Neutrophil (primary cell): Measurements from ENCODE around the gene DOC2B.

Experiments used
- H3K27ac ChIP-seq: fragments of 200-600 bp; sonication (generic); 2 replicates; pipeline ENCODE4 v1.5.1; 2016; ENCODE audit warnings: mild to moderate bottlenecking, moderate library complexity
- H3K27me3 ChIP-seq: fragments of 200-600 bp; sonication (generic); 2 replicates; pipeline ENCODE4 v1.6.0; 2016; ENCODE audit warnings: mild to moderate bottlenecking
- H3K36me3 ChIP-seq: fragments of 200-600 bp; sonication (generic); 2 replicates; pipeline ENCODE4 v1.5.1; 2017
- H3K4me1 ChIP-seq, 2 experiments: fragments of 200-600 bp in 1 of 2; sonication (generic) in 1 of 2; 1 replicate in 1 of 2; 2 replicates in 1 of 2; pipeline versions ENCODE4 v1.5.1 to v1.6.1; 2013 to 2016; ENCODE audit warnings: low read depth in 1 of 2, low read length in 1 of 2, mild to moderate bottlenecking in 1 of 2, moderate library complexity in 1 of 2; ENCODE audit not compliant: control insufficient read depth in 1 of 2, insufficient read depth in 1 of 2
- H3K4me3 ChIP-seq, 2 experiments: fragments of 200-600 bp in 1 of 2; sonication (generic) in 1 of 2; 1 replicate in 1 of 2; 2 replicates in 1 of 2; pipeline ENCODE4 v1.5.1; 2013 to 2016; ENCODE audit warnings: low read depth in 1 of 2, low read length in 1 of 2, mild to moderate bottlenecking in 1 of 2, moderate library complexity in 1 of 2
- H3K9me3 ChIP-seq: fragments of 200-600 bp; sonication (generic); 2 replicates; pipeline ENCODE4 v1.5.1; 2016
- TF ChIP-seq, protein P1 (sequence below): fragments of 200-600 bp; sonication (generic); IDR thresholded peaks from 2 replicates; pipeline ENCODE4 v1.5.1; 2016; ENCODE audit warnings: antibody characterized with exemption

Gene DOC2B

DNA sequence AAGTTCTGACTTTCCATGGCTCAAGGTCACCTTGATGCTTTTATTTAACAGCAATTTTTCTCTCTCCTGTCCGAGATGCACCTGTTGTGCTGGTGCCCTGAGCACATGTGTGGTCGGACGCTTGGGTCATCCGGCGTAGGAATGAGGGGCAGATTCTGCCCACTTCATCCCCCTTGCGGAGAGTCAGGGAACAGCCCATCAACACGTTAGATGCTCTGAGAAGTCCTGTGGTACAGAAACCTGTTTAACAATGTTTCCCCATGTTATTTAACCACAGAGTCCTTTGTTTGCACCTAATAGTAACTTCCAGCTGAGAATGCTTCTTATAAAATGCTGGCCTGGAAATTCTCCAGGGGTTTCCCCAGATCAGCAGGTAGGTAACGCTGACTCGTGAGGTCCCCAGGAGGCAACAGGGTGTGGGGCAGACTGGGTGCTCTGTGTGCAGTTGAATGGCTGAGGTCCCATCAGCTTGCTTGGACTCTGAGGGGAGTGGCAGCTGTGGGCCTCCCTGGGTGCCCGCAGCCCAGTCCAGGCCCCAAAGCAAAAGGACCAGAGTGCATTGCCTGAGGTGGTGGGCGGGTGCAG, 17.8 kb downstream of the DOC2B start:
- H3K36me3 ChIP-seq: peaks cover 23% of the 10 kb centered on the region
- H3K4me1 ChIP-seq: no peaks in the 10 kb centered on the region
- H3K27me3 ChIP-seq: no peaks in the 10 kb centered on the region
- TF ChIP-seq, protein P1, sequence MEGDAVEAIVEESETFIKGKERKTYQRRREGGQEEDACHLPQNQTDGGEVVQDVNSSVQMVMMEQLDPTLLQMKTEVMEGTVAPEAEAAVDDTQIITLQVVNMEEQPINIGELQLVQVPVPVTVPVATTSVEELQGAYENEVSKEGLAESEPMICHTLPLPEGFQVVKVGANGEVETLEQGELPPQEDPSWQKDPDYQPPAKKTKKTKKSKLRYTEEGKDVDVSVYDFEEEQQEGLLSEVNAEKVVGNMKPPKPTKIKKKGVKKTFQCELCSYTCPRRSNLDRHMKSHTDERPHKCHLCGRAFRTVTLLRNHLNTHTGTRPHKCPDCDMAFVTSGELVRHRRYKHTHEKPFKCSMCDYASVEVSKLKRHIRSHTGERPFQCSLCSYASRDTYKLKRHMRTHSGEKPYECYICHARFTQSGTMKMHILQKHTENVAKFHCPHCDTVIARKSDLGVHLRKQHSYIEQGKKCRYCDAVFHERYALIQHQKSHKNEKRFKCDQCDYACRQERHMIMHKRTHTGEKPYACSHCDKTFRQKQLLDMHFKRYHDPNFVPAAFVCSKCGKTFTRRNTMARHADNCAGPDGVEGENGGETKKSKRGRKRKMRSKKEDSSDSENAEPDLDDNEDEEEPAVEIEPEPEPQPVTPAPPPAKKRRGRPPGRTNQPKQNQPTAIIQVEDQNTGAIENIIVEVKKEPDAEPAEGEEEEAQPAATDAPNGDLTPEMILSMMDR: no peak
- no peaks in the 10 kb centered on the region for H3K9me3 ChIP-seq
- H3K4me3 ChIP-seq: no peak overlapping the region
- H3K27ac ChIP-seq: no peak overlapping the region

DNA sequence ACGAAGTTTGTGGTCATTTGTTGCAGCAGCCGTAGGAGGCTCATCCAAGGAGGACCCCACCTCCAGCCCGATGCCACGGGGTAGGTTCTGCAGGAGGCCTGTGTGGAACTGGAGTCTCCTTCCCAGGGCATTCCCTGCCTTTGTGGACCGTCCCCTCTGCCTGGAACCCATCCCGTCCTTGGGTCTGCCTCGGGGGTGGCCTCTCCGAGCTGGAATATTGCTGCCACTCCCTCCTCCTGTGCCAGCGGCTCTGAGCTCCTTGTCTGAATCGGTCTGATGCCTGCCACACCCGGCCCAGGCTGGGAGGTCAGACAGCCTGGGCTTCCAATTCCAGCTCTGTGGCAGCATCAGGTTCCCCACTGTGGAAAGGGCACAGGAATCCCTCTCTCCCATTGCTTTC, 18.8 kb downstream of the DOC2B start:
- Histone ChIP-seq H3K4me3 (no peak overlapping the region), H3K4me1 (no peaks in the 10 kb centered on the region), H3K36me3 (peaks cover 23% of the 10 kb centered on the region), H3K27ac (no peak overlapping the region), H3K9me3 (no peaks in the 10 kb centered on the region), H3K27me3 (no peaks in the 10 kb centered on the region)
- TF ChIP-seq, protein P1: no peak

DNA sequence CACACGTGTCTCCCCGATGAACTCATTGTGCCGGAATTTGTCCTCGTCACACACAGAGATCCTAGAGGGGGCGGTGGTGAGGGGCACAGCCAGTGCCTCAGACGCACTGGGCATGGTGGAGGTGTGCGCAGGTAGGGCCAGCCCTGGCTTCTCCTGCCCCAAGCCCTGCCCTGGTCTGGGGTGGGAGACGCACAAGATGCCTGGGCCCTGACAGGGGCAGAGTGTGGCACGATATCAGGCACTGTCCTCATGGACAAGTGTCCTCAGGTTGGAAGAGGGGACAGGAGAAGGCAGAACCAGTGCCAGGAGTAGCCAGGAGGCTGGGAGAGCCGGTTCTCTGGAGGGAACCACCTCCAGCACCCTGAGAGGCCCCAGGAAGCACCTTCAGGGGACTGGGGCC, 20.0 kb downstream of the DOC2B start:
- Histone ChIP-seq H3K27ac (no peak overlapping the region), H3K4me1 (no peaks in the 10 kb centered on the region), H3K4me3 (no peak overlapping the region), H3K27me3 (no peaks in the 10 kb centered on the region), H3K36me3 (peaks cover 23% of the 10 kb centered on the region), H3K9me3 (no peaks in the 10 kb centered on the region)
- TF ChIP-seq, protein P1: no peak

DNA sequence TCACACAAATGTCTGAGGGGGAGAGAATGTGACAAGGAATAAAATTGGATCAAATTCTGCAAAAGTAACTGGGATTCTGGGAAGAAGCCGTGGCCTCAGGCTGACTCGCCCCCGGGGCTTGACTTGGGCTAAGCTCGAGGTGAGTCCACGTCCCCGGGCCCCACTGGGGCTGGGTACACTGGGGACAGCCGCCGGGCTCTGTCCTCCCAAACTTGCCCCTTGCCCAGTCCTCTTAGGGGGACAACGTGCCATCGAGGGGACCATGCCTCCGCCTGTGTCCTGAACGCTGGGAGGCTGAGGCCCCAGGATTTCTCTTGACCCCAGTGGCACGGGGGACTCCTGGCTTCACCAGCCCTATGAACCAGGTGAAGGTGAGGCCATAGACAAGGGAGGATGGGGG, 21.1 kb downstream of the DOC2B start:
- H3K4me3 ChIP-seq: no peak overlapping the region
- no peaks in the 10 kb centered on the region for H3K27me3 ChIP-seq
- peaks cover 30% of the 10 kb centered on the region for H3K36me3 ChIP-seq
- H3K27ac ChIP-seq: no peak overlapping the region
- TF ChIP-seq, protein P1: no peak
- no peaks in the 10 kb centered on the region for H3K4me1 ChIP-seq
- H3K9me3 ChIP-seq: no peaks in the 10 kb centered on the region

DNA sequence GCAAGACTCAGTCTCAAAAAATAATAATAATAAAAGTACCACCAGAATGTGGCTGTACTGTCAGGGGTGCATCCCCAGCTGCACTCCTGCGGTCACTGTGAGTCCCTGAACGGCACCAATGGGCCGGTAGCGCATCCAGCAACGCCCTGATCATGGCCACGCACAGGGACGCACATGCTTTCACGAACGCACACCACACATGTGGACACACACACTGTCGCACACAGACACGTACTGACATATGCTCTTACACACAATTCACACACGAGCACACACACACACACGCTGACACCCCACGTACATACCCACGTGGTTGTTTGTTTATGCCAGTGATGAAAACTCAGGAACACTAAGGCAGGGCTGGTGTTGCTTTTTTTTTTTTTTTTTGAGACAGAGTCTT, 21.8 kb downstream of the DOC2B start:
- H3K36me3 ChIP-seq: peaks cover 30% of the 10 kb centered on the region
- TF ChIP-seq, protein P1: no peak
- H3K4me1 ChIP-seq: no peaks in the 10 kb centered on the region
- no peak overlapping the region for H3K4me3 ChIP-seq
- H3K27ac ChIP-seq: no peak overlapping the region
- no peaks in the 10 kb centered on the region for H3K27me3 ChIP-seq
- H3K9me3 ChIP-seq: no peaks in the 10 kb centered on the region

DNA sequence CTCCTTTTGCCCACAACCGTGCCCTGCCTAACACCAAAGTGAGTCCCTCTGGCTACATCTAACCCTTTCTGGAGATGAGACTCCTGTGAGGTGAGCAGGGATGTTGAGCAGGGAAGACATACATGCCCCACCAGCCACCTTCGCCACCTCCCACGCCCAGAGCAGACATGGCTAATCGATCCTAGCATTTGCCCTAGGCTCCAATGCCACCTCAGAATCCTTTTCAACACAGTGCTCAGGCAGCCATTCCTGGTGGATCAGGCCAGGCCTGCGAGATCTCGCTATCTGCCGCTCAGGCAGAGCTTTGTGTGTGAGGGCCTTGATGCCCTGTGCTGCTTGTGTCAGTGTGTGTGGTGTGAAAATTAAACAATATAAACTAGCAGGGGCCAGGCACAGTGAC, 23.1 kb downstream of the DOC2B start:
- no peaks in the 10 kb centered on the region for H3K27me3 ChIP-seq
- H3K9me3 ChIP-seq: no peaks in the 10 kb centered on the region
- H3K36me3 ChIP-seq: peaks cover 31% of the 10 kb centered on the region
- no peak overlapping the region for H3K27ac ChIP-seq
- TF ChIP-seq, protein P1: no peak
- H3K4me1 ChIP-seq: no peaks in the 10 kb centered on the region
- no peak overlapping the region for H3K4me3 ChIP-seq
